ENCODE measurements around the gene SUCLG1. TPM values are rescaled to one million over a fixed set of nuclear protein-coding genes. Genes with fewer than 3 reads are reported as not detected.

The SUCLG1 gene
- total RNA-seq, 4 donors from 2014 or later, result 62.7 to 85.8 (median 74.5) TPM

- 32 to 33% methylated on average over 2 to 4 of the region's 6 CpGs for WGBS, 2 donors (ENCODE audit: low coverage in 1 of 2)
- ATAC-seq, result no peak
- TF ChIP-seq POLR2AphosphoS5 (IDR thresholded peaks at IDR 0.05) (no peak), CTCF (IDR thresholded peaks at IDR 0.05) (no peak), POLR2A (IDR thresholded peaks at IDR 0.05) (no peak), EP300 (IDR thresholded peaks at IDR 0.05) (no peak)
- H3K36me3 ChIP-seq, result peaks cover 3 to 80% of the 10 kb centered on the region in 2 donors
- no peak overlapping the region for H3K4me3 ChIP-seq
- no peaks in the 10 kb centered on the region for H3K27me3 ChIP-seq
- no peaks in the 10 kb centered on the region for H3K9me3 ChIP-seq
- H3K4me1 ChIP-seq, result peaks cover 5 to 21% (median 12%) of the 10 kb centered on the region in 3 donors
- H3K27ac ChIP-seq, result no peak overlapping the region
Observed at GRCh38 chr2:84435345-84436025, 23.6 kb downstream of the SUCLG1 start.

GRCh38 chr2:84429328-84429727 is 29.8 kb downstream of the SUCLG1 start:
- no peaks in the 10 kb centered on the region for H3K9me3 ChIP-seq
- peaks cover 3 to 98% of the 10 kb centered on the region in 2 donors for H3K36me3 ChIP-seq
- H3K4me1 ChIP-seq, result peaks cover 0 to 7% (median 0%) of the 10 kb centered on the region in 3 donors
- TF ChIP-seq EP300 (IDR thresholded peaks at IDR 0.05) (no peak), POLR2A (IDR thresholded peaks at IDR 0.05) (no peak), CTCF (IDR thresholded peaks at IDR 0.05) (no peak), POLR2AphosphoS5 (IDR thresholded peaks at IDR 0.05) (no peak)
- ATAC-seq, result no peak
- H3K4me3 ChIP-seq, result no peak overlapping the region
- WGBS, 2 donors (ENCODE audit: low coverage in 1 of 2), result 79 to 100% methylated on average over 1 of the region's 1 CpG
- H3K27ac ChIP-seq, result no peak overlapping the region
- no peaks in the 10 kb centered on the region for H3K27me3 ChIP-seq

DNA sequence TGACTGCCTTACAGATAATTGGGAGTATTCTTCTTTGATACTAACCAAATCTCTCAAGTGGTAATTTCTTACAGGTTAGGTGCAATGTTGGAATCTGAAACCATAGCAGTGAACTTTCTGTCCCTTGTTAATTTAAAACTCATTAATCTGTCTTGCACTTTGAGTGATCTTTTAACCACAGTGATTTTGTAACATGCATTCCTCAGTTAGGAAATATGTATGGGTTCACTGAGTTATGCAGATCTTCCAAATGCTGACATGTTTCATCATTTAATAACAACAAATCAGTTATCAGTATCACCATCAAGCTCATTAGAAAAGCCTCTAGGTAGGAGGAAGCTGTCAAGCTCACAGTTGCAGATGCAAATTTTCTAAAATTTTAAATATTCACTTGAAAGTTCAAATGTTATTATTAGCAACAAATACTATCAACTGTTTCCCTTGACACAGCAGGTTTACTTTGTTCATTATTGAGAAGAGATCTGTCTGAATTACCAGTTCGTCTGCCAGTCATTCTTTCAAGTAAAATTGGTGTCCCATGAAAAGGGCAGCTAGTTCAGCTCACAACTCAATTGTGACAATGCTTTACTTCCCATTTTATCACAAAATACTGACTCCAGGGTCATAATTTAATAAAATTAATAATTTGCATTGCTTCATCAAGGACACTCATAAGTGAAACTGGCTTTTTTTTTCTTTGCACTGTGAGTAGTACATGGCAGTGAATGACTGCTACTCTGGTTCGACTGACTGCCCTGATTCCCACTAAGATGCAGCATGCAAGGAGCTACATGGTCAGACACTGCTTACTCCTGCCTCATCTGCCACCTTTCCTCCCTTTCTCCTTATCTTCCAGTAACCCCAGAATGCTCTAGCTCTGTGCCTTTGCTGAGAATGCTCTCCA is 31.6 kb downstream of the SUCLG1 start:
- peaks cover 3 to 98% of the 10 kb centered on the region in 2 donors for H3K36me3 ChIP-seq
- no peaks in the 10 kb centered on the region for H3K9me3 ChIP-seq
- H3K4me3 ChIP-seq, result no peak overlapping the region
- H3K27ac ChIP-seq, result no peak overlapping the region
- WGBS, 2 donors (ENCODE audit: low coverage in 1 of 2), result 75 to 78% methylated on average over 2 of the region's 2 CpGs
- no peaks in the 10 kb centered on the region for H3K27me3 ChIP-seq
- peaks cover 0 to 7% (median 0%) of the 10 kb centered on the region in 3 donors for H3K4me1 ChIP-seq
- no peak for TF ChIP-seq CTCF (IDR thresholded peaks at IDR 0.05)
- no peak for TF ChIP-seq POLR2A (IDR thresholded peaks at IDR 0.05)
- TF ChIP-seq EP300 (IDR thresholded peaks at IDR 0.05), result no peak
- no peak for TF ChIP-seq POLR2AphosphoS5 (IDR thresholded peaks at IDR 0.05)
- no peak for ATAC-seq

- TF ChIP-seq CTCF (IDR thresholded peaks at IDR 0.05) (no peak), EP300 (IDR thresholded peaks at IDR 0.05) (no peak), POLR2A (IDR thresholded peaks at IDR 0.05) (no peak), POLR2AphosphoS5 (IDR thresholded peaks at IDR 0.05) (no peak)
- Histone ChIP-seq H3K27me3 (no peaks in the 10 kb centered on the region), H3K36me3 (peaks cover 0 to 85% of the 10 kb centered on the region in 2 donors), H3K27ac (no peak overlapping the region), H3K4me1 (peaks cover 0 to 7% (median 0%) of the 10 kb centered on the region in 3 donors), H3K4me3 (no peak overlapping the region), H3K9me3 (no peaks in the 10 kb centered on the region)
- WGBS, 2 donors (ENCODE audit: low coverage in 1 of 2), result 87 to 94% methylated on average over 2 to 3 of the region's 3 CpGs
- no peak for ATAC-seq
Observed at GRCh38 chr2:84425310-84425709, 33.8 kb downstream of the SUCLG1 start.

Measured in gastroesophageal sphincter (tissue), 4 donors.